ENCODE results near the gene A4GALT.

DNA sequence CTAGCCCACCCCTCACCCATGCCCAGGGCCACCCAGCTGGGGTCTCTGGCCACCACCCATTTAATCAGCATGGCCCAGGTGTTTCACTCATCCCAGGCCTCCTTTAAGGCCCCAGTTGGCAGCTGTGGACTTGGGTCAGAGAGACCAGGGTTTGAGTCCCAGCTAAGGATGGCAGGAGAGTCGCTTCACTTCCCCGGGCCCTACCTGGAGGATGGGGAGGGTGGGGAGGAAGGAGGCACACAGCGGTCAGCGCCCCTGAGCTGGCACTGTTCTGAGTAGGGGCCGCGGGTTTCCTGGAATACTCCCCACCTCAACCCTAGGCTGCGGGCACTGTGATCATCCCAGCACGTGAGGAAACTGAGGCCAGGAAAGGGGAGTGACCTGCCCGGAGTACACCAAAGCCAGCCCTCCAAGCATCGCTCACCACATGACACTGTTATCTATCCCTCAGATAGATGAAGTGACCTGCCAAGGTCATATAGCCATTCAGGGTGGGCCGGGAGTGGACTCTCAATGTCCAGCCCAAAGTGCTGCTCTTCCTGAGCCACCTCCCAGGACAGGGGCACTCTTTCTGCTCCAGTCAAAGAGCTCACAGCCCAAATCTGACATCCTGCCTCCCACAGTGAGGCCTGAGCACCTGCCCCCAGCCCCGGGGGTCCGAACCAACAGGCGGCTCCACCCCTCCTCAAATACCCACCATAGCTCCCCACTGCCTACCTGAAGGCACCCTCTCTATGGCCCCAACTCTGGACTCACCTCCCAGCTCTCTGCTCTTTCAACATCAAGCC lies 76.8 kb downstream of the A4GALT start:
- TF ChIP-seq, protein P1, sequence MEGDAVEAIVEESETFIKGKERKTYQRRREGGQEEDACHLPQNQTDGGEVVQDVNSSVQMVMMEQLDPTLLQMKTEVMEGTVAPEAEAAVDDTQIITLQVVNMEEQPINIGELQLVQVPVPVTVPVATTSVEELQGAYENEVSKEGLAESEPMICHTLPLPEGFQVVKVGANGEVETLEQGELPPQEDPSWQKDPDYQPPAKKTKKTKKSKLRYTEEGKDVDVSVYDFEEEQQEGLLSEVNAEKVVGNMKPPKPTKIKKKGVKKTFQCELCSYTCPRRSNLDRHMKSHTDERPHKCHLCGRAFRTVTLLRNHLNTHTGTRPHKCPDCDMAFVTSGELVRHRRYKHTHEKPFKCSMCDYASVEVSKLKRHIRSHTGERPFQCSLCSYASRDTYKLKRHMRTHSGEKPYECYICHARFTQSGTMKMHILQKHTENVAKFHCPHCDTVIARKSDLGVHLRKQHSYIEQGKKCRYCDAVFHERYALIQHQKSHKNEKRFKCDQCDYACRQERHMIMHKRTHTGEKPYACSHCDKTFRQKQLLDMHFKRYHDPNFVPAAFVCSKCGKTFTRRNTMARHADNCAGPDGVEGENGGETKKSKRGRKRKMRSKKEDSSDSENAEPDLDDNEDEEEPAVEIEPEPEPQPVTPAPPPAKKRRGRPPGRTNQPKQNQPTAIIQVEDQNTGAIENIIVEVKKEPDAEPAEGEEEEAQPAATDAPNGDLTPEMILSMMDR (IDR thresholded peaks at IDR 0.05; ENCODE audit: borderline replicate concordance, extremely low read depth, low read length, poor library complexity, severe bottlenecking): no peak
- no peak for TF ChIP-seq EZH2 (IDR thresholded peaks at IDR 0.05; ENCODE audit: borderline replicate concordance, low read depth, low read length, severe bottlenecking)

Measured in DND-41 (cell line).